Measurements from ENCODE around the gene IL17RE.

The IL17RE gene

DNA sequence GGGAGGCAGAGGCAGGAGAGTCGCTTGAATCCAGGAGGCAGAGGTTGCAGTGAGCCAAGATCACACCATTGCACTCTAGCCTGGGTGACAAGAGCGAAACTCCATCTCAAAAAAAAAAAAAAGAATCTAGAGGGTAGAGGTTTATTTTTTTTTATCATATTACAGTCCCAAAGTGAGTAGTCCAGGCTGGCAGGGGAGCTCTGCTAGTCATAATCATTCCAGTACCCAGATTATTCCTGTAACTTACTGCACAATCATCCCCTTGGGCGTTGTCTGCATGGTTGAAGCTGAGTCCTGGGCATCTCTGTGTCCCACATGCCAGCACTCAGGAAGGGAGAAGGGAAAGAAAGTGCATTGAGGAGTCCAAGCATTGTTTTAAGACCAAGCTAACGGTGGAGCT is 39.5 kb downstream of the IL17RE start:
- Mint-ChIP-seq H3K4me1 (peaks cover 0 to 13% of the 10 kb centered on the region in 2 donors), H3K36me3 (peaks cover 26 to 46% of the 10 kb centered on the region in 2 donors), H3K27me3 (no peaks in the 10 kb centered on the region), H3K4me3 (no peak overlapping the region), H3K9me3 (peaks cover 0 to 1% of the 10 kb centered on the region in 2 donors), H3K27ac (peak overlapping the region; percentile 51)
- DNase-seq (no peak), ATAC-seq (replicated peaks) (no peak)

DNA sequence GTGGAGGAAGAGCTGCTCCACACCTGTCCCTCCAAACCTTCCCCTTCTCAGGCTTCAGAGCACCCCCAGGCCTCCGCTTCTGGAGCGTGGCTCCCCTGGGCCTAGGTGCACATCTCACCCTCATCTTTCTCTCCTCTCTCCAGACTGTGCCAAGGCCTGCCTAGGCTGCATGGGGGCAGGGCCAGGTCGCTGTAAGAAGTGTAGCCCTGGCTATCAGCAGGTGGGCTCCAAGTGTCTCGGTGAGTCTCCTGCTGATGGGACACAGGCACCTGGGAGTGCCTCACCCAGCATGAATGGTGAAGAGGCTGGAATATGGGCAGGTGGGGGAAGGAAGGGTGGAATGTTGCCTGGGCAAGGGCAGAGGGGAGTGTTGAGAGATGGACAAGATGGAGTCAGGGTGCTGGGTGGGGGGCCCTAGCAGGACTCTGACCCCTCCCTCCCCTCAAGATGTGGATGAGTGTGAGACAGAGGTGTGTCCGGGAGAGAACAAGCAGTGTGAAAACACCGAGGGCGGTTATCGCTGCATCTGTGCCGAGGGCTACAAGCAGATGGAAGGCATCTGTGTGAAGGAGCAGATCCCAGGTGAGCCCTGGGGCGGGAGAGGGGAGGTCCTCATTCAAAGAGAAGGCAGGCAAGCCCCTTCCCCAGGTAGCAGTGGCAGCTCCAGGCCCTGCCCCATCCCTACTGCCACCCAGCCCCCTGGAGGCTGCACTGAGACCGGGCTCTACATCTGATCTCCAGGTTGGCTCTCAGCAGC is 40.5 kb downstream of the IL17RE start:
- Mint-ChIP-seq H3K4me1 (peaks cover 0 to 13% of the 10 kb centered on the region in 2 donors), H3K4me3 (no peak overlapping the region), H3K27me3 (no peaks in the 10 kb centered on the region), H3K27ac (peak overlapping the region; percentile 32), H3K9me3 (peaks cover 0 to 1% of the 10 kb centered on the region in 2 donors), H3K36me3 (peaks cover 21 to 40% of the 10 kb centered on the region in 2 donors)
- DNase-seq (no peak), ATAC-seq (replicated peaks) (no peak)

DNA sequence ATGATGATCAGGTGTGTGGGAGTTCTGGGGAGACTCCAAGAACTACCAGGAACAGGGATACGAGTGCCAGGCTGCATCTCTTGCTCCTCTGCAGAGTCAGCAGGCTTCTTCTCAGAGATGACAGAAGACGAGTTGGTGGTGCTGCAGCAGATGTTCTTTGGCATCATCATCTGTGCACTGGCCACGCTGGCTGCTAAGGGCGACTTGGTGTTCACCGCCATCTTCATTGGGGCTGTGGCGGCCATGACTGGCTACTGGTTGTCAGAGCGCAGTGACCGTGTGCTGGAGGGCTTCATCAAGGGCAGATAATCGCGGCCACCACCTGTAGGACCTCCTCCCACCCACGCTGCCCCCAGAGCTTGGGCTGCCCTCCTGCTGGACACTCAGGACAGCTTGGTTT is 41.6 kb downstream of the IL17RE start:
- H3K4me1 Mint-ChIP-seq = peaks cover 0 to 13% of the 10 kb centered on the region in 2 donors
- peaks cover 0 to 1% of the 10 kb centered on the region in 2 donors for H3K9me3 Mint-ChIP-seq
- H3K36me3 Mint-ChIP-seq = peaks cover 16 to 42% of the 10 kb centered on the region in 2 donors
- DNase-seq (no peak), ATAC-seq (replicated peaks) (no peak)
- H3K27ac Mint-ChIP-seq = no peak overlapping the region
- H3K4me3 Mint-ChIP-seq = no peak overlapping the region
- H3K27me3 Mint-ChIP-seq = no peaks in the 10 kb centered on the region

DNA sequence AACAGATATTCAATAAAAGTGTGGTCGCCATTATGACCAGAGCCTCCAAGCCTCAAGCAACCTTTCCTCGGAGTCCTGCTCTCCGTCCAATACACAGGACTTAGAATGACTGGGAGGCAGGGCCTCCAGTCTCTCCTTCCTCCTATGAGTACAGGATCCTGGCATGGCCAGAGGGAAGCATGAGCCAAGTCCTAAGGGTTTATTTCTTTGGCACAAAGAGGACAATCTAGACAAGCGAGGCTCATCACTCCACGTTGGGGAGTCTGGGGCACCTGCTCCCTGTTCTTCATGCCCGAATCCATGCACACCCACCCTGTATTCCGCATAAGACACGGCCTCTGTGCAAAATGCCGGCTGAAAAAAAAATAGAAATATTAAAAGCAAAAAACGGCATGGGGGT is 42.7 kb downstream of the IL17RE start:
- DNase-seq (no peak), ATAC-seq (replicated peaks) (no peak)
- Mint-ChIP-seq H3K4me3 (no peak overlapping the region), H3K4me1 (peaks cover 2 to 18% of the 10 kb centered on the region in 2 donors), H3K27me3 (no peaks in the 10 kb centered on the region), H3K9me3 (peaks cover 0 to 1% of the 10 kb centered on the region in 2 donors), H3K36me3 (peaks cover 16 to 50% of the 10 kb centered on the region in 2 donors), H3K27ac (no peak overlapping the region)

DNA sequence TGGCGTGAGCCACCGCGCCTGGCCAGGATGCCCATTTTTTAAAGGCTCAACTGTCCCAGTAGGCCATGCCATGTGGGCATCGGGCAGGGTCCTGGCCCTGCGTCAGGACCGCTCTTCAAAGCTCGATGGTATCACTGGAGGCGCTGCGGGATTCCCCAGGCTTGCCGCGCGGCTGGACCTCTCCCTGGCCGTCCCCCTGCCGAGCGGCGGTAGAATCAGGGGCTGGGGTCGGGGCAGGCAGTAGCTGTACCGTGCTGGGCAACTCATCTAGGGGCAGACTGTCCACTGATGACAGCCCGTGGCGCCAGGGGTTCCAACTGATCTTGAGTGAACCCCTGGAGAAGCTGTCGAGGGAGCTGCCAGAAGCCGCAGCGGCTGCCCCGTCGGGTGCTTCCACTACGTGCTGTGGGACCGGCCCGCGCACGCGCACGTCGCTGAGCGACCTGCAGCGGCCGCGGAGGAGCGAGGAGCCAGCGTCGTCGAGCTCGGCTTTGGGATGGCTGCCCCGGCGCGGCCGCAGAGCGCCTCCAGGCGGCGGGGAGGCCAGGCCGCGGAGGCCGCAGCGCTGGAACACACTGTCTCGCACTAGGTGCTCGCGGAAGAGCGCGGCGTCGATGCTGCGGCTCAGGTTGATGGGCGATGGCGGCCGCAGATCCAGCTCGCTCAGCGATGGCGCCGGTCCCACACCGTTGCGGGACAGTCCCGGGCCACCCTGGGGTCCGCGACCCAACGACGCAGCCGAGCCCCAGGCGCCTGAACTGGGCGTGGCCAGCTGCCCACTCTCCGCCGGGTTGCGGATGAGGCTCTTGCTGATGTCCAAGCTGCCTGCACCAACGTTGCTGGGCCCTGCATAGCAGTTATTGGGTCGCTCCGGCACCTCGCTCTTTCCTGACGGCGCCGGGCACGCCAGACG is 43.7 kb downstream of the IL17RE start:
- DNase-seq = peak; percentile 60
- peak; percentile 65 to 83 for ATAC-seq (replicated peaks)
- peak overlapping the region; percentile 79 to 83 for H3K4me3 Mint-ChIP-seq
- H3K36me3 Mint-ChIP-seq = peaks cover 10 to 44% of the 10 kb centered on the region in 2 donors
- peak overlapping the region; percentile 93 for H3K27ac Mint-ChIP-seq
- H3K4me1 Mint-ChIP-seq = peaks cover 8 to 28% of the 10 kb centered on the region in 2 donors
- no peaks in the 10 kb centered on the region for H3K27me3 Mint-ChIP-seq
- no peaks in the 10 kb centered on the region for H3K9me3 Mint-ChIP-seq

DNA sequence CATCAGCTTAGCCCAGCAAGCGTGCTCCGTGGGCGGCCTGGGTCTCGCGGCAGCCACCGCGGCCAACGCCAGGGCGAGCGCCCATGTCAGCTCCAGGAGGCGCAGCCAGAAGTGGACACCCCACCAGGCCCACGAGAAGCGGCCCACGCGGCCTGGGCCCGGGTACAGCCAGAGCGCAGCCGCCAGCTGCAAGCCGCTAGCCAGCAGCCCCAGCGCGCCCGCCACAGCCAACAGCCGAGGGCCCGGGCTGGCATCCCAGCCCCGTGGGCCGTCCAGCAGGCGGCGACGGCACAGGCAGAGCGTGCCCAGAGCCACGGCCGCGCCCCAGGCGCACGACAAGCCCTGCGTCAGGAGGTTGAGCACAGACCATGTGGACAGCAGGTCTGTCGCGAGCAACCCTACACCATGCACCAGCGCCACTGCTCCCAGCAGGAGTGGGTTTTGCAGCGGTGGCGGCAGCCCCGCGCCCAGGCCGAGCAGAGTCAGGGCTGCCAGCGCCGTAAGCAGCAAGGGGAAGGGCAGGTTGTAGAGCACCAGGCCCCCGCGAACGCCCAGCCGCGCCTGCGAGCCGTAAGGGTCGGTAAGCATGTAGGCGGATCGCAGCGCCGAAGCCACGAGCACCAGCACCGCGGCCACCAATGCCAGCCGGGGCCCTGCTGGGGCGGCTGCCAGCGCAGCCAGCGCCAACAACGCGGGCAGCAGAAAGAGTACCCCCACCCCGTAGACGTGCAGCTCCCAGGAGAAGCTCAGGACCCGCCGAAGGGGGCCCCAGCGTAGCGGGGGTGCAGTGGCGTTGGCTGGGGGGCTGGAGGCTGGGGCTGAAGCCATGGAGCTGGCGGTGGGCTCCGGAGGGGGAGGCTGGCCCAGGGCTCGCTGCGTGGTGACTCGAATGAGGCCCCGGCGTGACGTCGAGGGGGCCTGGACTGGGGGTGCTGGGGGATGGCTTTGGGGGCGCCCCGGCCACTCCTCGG is 44.7 kb downstream of the IL17RE start:
- H3K4me1 Mint-ChIP-seq = peaks cover 13 to 31% of the 10 kb centered on the region in 2 donors
- ATAC-seq (replicated peaks) (no peak), DNase-seq (no peak)
- no peak overlapping the region for H3K27ac Mint-ChIP-seq
- H3K9me3 Mint-ChIP-seq = no peaks in the 10 kb centered on the region
- H3K4me3 Mint-ChIP-seq = no peak overlapping the region
- peaks cover 10 to 43% of the 10 kb centered on the region in 2 donors for H3K36me3 Mint-ChIP-seq
- H3K27me3 Mint-ChIP-seq = no peaks in the 10 kb centered on the region

DNA sequence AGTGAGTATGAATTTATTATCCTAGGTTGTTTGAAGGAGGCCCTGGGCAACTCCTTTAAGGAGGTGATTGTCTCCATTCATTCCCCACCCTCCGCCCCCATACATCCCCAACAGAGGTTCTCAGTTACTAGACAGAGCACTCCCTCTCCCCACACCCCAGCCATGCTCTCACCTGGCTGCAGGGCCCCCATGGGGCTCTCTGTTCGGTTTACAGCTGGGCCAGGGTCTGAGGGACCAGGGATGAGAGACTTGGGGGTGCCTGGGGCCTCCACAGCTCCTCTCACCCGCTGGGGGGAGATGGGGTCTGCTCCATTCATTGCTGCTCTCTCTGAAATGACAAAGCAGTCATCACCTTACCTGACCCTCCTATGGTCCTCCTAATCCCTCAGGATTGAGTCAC is 45.9 kb downstream of the IL17RE start:
- Mint-ChIP-seq H3K36me3 (peaks cover 6 to 35% of the 10 kb centered on the region in 2 donors), H3K4me3 (no peak overlapping the region), H3K27me3 (no peaks in the 10 kb centered on the region), H3K9me3 (no peaks in the 10 kb centered on the region), H3K4me1 (peaks cover 14 to 31% of the 10 kb centered on the region in 2 donors), H3K27ac (no peak overlapping the region)
- no peak for DNase-seq
- no peak for ATAC-seq (replicated peaks)

DNA sequence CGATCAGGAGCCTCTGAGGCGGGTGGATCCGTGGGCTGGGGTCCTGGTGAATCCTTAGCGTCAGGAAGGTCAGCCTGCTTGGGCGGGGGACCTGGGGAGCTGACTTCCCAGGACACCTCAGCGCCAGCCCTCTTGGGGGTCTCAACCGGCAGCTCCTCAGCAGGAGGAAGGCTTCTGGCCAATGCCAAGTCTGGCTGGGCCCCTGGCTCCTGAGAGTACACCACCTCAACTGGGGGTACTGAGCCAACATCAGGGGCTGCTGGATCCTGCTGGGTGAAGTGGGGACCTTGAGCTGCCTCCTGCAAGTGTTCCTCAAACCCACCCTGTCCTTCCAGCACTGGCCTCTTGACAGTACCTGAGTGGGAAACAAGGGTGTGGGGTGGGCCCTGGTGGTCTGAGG is 46.5 kb downstream of the IL17RE start:
- Mint-ChIP-seq H3K4me3 (no peak overlapping the region), H3K27ac (no peak overlapping the region), H3K27me3 (no peaks in the 10 kb centered on the region), H3K9me3 (no peaks in the 10 kb centered on the region), H3K36me3 (peaks cover 6 to 30% of the 10 kb centered on the region in 2 donors), H3K4me1 (peaks cover 14 to 31% of the 10 kb centered on the region in 2 donors)
- no peak for ATAC-seq (replicated peaks)
- no peak for DNase-seq

DNA sequence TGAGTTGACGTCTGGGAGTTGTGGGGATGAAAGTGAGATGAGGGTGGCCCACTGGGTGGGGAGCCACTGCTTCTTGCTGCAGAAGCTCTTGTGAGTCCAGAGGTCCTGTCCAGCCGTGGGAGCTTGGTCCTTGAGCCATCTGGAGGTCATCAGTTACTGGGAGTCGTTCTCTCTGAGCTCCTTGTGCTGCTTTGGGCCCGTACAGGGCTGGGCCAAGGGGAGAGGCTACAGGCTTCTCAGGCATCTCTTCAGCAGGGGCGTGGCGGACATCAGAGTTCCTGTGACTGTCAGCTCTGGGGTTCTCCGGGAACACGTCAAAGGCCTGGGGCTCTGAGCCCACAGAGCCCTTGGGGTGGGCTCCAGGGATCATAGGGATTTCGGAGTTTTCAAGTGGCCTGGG is 47.0 kb downstream of the IL17RE start:
- H3K4me1 Mint-ChIP-seq = peaks cover 14 to 31% of the 10 kb centered on the region in 2 donors
- no peak overlapping the region for H3K27ac Mint-ChIP-seq
- H3K27me3 Mint-ChIP-seq = no peaks in the 10 kb centered on the region
- DNase-seq (no peak), ATAC-seq (replicated peaks) (no peak)
- no peak overlapping the region for H3K4me3 Mint-ChIP-seq
- H3K9me3 Mint-ChIP-seq = no peaks in the 10 kb centered on the region
- peaks cover 6 to 26% of the 10 kb centered on the region in 2 donors for H3K36me3 Mint-ChIP-seq

DNA sequence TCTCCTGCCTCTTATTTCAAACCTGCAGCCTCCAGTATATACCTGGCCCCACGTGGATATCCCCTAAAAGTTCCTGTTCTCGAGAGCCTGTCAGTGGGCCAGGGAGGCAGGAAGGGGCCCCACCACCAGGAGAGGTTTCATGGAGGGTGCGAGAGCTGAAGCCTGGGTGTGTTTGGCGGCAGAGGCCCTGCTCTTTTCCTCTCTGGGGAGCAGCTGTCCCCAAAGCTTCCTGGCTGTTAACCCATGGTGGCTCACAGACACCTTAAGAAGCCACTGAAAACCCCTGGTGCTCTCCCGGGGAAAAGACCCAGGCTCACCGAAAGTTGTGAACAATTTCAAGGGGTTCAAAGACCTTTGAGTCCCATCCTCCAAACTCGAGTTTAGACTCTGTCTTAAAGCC is 48.5 kb downstream of the IL17RE start:
- H3K27ac Mint-ChIP-seq = peak overlapping the region; percentile 26
- H3K9me3 Mint-ChIP-seq = no peaks in the 10 kb centered on the region
- peaks cover 4 to 17% of the 10 kb centered on the region in 2 donors for H3K36me3 Mint-ChIP-seq
- peak overlapping the region; percentile 91 to 92 for H3K4me3 Mint-ChIP-seq
- peaks cover 14 to 21% of the 10 kb centered on the region in 2 donors for H3K4me1 Mint-ChIP-seq
- peak; percentile 29 for DNase-seq
- ATAC-seq (replicated peaks) = peak; percentile 41 to 53
- H3K27me3 Mint-ChIP-seq = no peaks in the 10 kb centered on the region

DNA sequence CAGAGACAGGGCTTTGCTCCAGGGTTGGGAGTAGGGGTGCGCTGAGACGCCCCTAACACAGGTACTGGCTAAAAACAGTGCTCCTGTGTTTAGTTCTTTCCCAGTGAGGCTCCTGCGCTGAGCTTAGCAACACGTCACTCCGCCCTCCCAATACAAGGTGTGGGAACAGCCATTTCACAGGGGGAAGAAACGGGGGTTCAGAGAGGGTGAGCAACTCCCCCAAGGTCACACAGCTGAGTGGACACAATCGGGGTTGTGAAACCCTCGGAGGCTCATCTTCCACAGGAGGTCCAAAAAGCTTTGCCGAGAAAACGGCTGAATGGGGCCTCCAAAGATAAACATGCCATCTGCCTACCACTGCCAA is 48.9 kb downstream of the IL17RE start:
- peak overlapping the region; percentile 91 to 92 for H3K4me3 Mint-ChIP-seq
- H3K36me3 Mint-ChIP-seq = peaks cover 0 to 14% of the 10 kb centered on the region in 2 donors
- peaks cover 14 to 17% of the 10 kb centered on the region in 2 donors for H3K4me1 Mint-ChIP-seq
- H3K27me3 Mint-ChIP-seq = no peaks in the 10 kb centered on the region
- peak overlapping the region; percentile 26 for H3K27ac Mint-ChIP-seq
- DNase-seq (no peak), ATAC-seq (replicated peaks) (peak; percentile 38 to 51)
- no peaks in the 10 kb centered on the region for H3K9me3 Mint-ChIP-seq

DNA sequence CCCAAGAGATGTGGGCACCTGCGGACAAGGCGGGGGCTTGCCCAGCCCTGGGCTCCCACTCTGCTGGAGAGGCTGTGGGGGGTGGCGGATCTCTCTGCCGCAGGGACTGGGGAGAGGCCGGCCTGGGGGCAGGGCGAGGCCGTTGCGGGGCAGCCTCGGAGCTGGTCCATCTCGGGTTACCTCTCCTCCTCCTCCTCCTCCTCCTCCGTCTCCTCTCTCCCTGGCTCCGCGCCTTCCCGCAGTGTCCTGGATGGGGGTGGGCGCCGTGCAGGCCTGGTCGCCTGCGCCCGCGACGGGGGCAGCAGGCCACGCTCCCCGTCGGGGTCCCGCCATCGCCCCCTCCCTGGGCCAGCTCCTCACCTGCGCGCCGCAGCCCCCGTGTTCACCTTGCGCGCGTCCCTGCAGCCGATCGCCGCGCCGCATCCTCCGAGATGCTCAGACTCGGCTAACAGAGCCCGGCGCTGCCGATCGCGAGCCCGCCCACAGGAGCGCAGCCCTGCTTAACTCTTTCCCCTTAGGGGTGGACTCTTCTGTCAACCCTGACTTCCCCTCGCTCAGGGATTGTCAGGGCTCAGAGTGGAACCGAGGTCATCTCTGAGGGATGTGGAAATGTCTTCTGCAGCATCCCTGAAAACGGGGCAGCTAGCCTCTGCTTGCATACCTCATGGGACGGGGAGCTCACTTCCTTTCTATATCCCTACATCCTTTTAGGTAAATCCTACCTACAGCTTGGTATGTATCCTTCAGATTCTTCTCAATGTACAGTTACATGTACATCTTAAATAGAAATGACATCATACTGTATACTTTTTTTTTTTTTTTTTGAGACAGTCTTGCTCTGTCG is 49.5 kb downstream of the IL17RE start, which contains the start of gene PRRT3:
Gene PRRT3, minus strand, starts transcription at position 447 of the 844 bp plus-strand sequence. CDS start 2,293 bp downstream, outside the sequence.
- Mint-ChIP-seq H3K4me1 (peaks cover 14 to 17% of the 10 kb centered on the region in 2 donors), H3K27me3 (no peaks in the 10 kb centered on the region), H3K27ac (peak within 1 kb of the TSS; percentile 87), H3K9me3 (no peaks in the 10 kb centered on the region), H3K36me3 (peaks cover 0 to 14% of the 10 kb centered on the region in 2 donors), H3K4me3 (peak within 1 kb of the TSS; percentile 91 to 92)
- peak; percentile 57 for DNase-seq
- peak; percentile 89 to 90 for ATAC-seq (replicated peaks)

DNA sequence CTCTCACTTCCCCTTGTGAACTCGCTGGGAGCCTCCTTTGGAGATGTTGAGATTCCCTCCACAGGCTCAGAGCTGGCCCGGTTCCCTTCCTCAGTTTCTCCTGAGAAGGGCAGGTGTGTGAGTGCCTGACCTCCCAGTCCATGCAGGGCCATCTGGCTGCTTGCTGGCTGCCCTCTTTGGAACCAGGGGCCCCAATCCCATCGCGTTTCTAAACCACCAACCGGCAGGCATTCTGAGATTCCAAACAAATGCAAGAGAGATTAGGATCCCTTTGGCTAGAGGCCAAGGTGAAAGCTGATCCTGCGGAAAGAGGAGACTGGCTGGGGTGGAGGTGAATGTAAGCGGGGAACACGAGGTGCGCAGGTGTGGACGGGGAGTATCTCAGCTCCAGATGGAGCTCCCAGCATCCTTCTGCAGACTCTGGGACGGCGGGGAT is 52.4 kb downstream of the IL17RE start:
- Mint-ChIP-seq H3K36me3 (peaks cover 0 to 11% of the 10 kb centered on the region in 2 donors), H3K4me3 (no peak overlapping the region), H3K27me3 (no peaks in the 10 kb centered on the region), H3K4me1 (peaks cover 16 to 18% of the 10 kb centered on the region in 2 donors), H3K9me3 (no peaks in the 10 kb centered on the region), H3K27ac (no peak overlapping the region)
- DNase-seq (no peak), ATAC-seq (replicated peaks) (no peak)

Measured in stimulated activated naive B cell treated with anti-CD40 and anti-IgM and Interleukin-4, amounts not matched to agents 10 μg/mL and 1 μg/mL and 100 μg/mL, for 72 hours (primary cell).